Omental fat pad (tissue), 4 donors: ENCODE measurements around the gene IMP4. TPM values are rescaled to one million over a fixed set of nuclear protein-coding genes. Genes with fewer than 3 reads are reported as not detected.

ENCODE experiments used
- ATAC-seq: fragments of 150-250 bp; one replicate; pipeline ENCODE4 v1.9.1; 2016; ENCODE audit warnings: mild to moderate bottlenecking, moderate library complexity; ENCODE audit not compliant: low FRiP score
- DNase-seq: peaks from one replicate; pipeline ENCODE4 v3.0.0-alpha.2; 2019; ENCODE audit warnings: low spot score
- CTCF ChIP-seq, 3 donors: fragments of 450-650 bp; IDR thresholded peaks; one replicate each; pipeline ENCODE4 v1.5.1; 2016 to 2017; ENCODE audit warnings: antibody characterized with exemption in 3 of 3, mild to moderate bottlenecking in 3 of 3, moderate library complexity in 2 of 3
- total RNA-seq, 4 donors: library from RNA; depleted of rRNA; stranded (reverse); fragments of >200 nt; gene quantifications; one replicate each; pipeline ENCODE4 v1.1.0, GENCODE V29; 2016

Gene IMP4
- total RNA-seq, 4 donors from 2014 or later, result 102 to 221 (median 130) TPM

- no peak for TF ChIP-seq CTCF (IDR thresholded peaks at IDR 0.05)
- DNase-seq, result no peak
- no peak for ATAC-seq
Measured at GRCh38 chr2:130368786-130369185, 26.1 kb downstream of the IMP4 start.

- no peak for TF ChIP-seq CTCF (IDR thresholded peaks at IDR 0.05)
- DNase-seq, result no peak
- no peak for ATAC-seq
Measured at GRCh38 chr2:130369311-130369964, 26.7 kb downstream of the IMP4 start.

DNA sequence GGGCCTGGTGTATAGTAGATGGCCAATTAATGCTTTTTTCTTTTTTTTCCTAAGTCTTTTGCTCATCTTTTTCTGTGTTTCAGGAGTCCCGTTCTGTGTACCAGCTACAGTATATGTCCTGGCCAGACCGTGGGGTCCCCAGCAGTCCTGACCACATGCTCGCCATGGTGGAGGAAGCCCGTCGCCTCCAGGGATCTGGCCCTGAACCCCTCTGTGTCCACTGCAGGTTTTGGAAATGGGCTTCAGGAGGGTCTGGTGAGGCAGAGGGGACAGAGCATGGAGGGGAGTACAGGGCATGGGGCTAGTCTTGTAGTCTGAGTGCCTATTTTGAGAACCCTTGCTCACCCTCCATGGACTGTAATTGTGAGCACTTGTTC lies 27.3 kb downstream of the IMP4 start:
- DNase-seq (no peak), ATAC-seq (no peak)

GRCh38 chr2:130370490-130370889 lies 27.8 kb downstream of the IMP4 start:
- no peak for DNase-seq
- ATAC-seq, result no peak
- no peak for TF ChIP-seq CTCF (IDR thresholded peaks at IDR 0.05)

More for the DNA sequence above, 27.3 kb downstream of the IMP4 start:
- TF ChIP-seq CTCF (IDR thresholded peaks at IDR 0.05), result no peak

DNA sequence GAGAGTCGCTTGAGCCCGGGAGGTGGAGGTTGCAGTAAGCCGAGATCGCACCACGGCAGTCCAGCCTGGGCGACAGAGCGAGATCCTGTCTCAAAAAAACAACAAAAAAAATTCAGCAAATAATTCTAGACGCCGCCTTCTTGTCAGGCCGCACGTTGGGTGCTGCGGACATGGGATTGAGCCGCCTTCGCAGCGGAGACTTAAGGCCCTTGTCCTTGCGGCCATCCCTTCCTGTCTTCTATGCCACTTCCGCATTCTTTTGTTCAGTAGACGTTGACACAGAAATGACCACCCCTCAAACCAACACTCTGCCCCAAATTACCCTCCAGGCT lies 29.0 kb downstream of the IMP4 start:
- no peak for DNase-seq
- TF ChIP-seq CTCF (IDR thresholded peaks at IDR 0.05), result no peak
- peak; percentile 17 for ATAC-seq

DNA sequence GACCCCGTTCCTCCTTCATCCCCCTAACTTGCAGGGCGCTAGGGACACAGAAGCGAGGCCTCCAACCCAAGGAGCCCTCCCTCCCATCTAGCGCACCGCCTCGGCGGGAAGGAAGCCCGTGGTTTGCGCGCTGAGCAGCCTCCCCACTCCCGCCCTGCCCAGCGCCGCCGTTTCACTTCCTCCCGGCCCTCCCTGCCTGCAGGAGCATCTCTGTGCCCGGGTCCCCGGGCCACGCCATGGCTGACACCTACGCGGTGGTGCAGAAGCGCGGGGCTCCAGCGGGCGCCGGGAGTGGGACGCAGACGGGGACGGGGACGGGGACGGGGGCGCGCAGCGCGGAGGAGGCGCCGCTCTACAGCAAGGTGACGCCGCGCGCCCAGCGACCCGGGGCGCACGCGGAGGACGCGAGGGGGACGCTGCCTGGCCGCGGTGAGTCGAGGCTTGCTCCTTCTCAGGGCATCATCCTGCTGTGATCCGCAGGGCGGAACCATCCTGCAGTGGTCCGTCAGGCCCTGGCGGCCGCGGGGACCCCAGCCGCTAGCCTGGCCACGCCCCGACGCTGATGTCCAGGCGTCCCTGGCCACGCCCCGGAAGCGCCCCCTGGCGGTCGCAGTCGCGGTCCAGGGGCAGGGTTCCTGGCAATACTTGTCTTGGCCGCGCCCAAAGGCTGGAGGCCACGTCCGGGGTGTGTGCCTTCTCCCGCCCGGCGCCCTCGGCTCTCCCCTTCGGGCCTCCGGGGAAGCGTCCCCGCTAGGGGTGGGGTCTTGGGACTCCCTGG lies 29.5 kb downstream of the IMP4 start:
- DNase-seq, result peak; percentile 84
- peak; percentile 93 for ATAC-seq

More for the DNA sequence above, 29.5 kb downstream of the IMP4 start:
- peak in 2 of 3 donors; percentile 67 to 71 for TF ChIP-seq CTCF (IDR thresholded peaks at IDR 0.05)
